ENCODE measurements around the gene CMIP. TPM values are rescaled to one million over a fixed set of nuclear protein-coding genes. Genes with fewer than 3 reads are reported as not detected.

The CMIP gene
- total RNA-seq, 2 donors from 2014 or later: 7.7 to 19.2 TPM

- Histone ChIP-seq H3K4me3 (no peak overlapping the region), H3K4me1 (peaks cover 0 to 26% of the 10 kb centered on the region in 2 donors), H3K36me3 (no peaks in the 10 kb centered on the region), H3K27ac (no peak overlapping the region), H3K9me3 (no peaks in the 10 kb centered on the region), H3K27me3 (no peaks in the 10 kb centered on the region)
- no peak for DNase-seq (ENCODE audit: low spot score)
- TF ChIP-seq CTCF (IDR thresholded peaks at IDR 0.05): no peak
Measured at GRCh38 chr16:81618187-81618586, 173.6 kb downstream of the CMIP start.

GRCh38 chr16:81618661-81619060, 174.1 kb downstream of the CMIP start:
- H3K27ac ChIP-seq: no peak overlapping the region
- H3K27me3 ChIP-seq: no peaks in the 10 kb centered on the region
- no peaks in the 10 kb centered on the region for H3K9me3 ChIP-seq
- H3K4me3 ChIP-seq: no peak overlapping the region
- H3K4me1 ChIP-seq: peaks cover 0 to 23% of the 10 kb centered on the region in 2 donors
- DNase-seq (ENCODE audit: low spot score): no peak
- no peaks in the 10 kb centered on the region for H3K36me3 ChIP-seq
- TF ChIP-seq CTCF (IDR thresholded peaks at IDR 0.05): no peak

- TF ChIP-seq CTCF (IDR thresholded peaks at IDR 0.05): no peak
- Histone ChIP-seq H3K4me1 (peaks cover 0 to 17% of the 10 kb centered on the region in 2 donors), H3K4me3 (no peak overlapping the region), H3K36me3 (no peaks in the 10 kb centered on the region), H3K27ac (no peak overlapping the region), H3K27me3 (no peaks in the 10 kb centered on the region), H3K9me3 (no peaks in the 10 kb centered on the region)
- no peak for DNase-seq (ENCODE audit: low spot score)
Measured at GRCh38 chr16:81620029-81620428, 175.4 kb downstream of the CMIP start.

GRCh38 chr16:81620796-81621195, 176.2 kb downstream of the CMIP start:
- DNase-seq (ENCODE audit: low spot score): no peak
- H3K36me3 ChIP-seq: no peaks in the 10 kb centered on the region
- H3K27me3 ChIP-seq: no peaks in the 10 kb centered on the region
- no peaks in the 10 kb centered on the region for H3K9me3 ChIP-seq
- H3K4me1 ChIP-seq: peaks cover 0 to 24% of the 10 kb centered on the region in 2 donors
- no peak overlapping the region for H3K4me3 ChIP-seq
- no peak for TF ChIP-seq CTCF (IDR thresholded peaks at IDR 0.05)
- H3K27ac ChIP-seq: no peak overlapping the region

- Histone ChIP-seq H3K27me3 (no peaks in the 10 kb centered on the region), H3K4me1 (peaks cover 0 to 24% of the 10 kb centered on the region in 2 donors), H3K36me3 (no peaks in the 10 kb centered on the region)
Measured at GRCh38 chr16:81621496-81621895, 176.9 kb downstream of the CMIP start.

More at GRCh38 chr16:81621496-81621895, 176.9 kb downstream of the CMIP start:
- H3K9me3 ChIP-seq: no peaks in the 10 kb centered on the region
- no peak for DNase-seq (ENCODE audit: low spot score)
- H3K4me3 ChIP-seq: no peak overlapping the region
- no peak for TF ChIP-seq CTCF (IDR thresholded peaks at IDR 0.05)
- H3K27ac ChIP-seq: no peak overlapping the region

All from right atrium auricular region (tissue), 2 donors.